PC-9 (cell line): ENCODE results near the gene KCNK13.

Experiments used
- CTCF ChIP-seq: fragments of 200-600 bp; sonication (generic); conservative IDR thresholded peaks from 2 replicates; pipeline ENCODE4 v1.6.1; 2017; ENCODE audit warnings: mixed run types, antibody characterized with exemption, mild to moderate bottlenecking, moderate library complexity
- EZH2 ChIP-seq: fragments of 200-600 bp; sonication (generic); IDR thresholded peaks from 2 replicates; pipeline ENCODE4 v1.8.0; 2017; ENCODE audit warnings: antibody characterized with exemption, low read depth

- TF ChIP-seq CTCF: no peak
- no peak for TF ChIP-seq EZH2
Measured at GRCh38 chr14:90179357-90179756, 117.6 kb downstream of the KCNK13 start.
